GM12875 (cell line): ENCODE measurements around the gene MTG2.

Experiments used
- H3K4me3 ChIP-seq: one replicate; pipeline ENCODE4 v1.5.1; 2011; ENCODE audit warnings: low read depth, low read length, control low read depth
- CTCF ChIP-seq: IDR thresholded peaks from 2 replicates; pipeline ENCODE4 v1.5.1; 2011; ENCODE audit warnings: low read depth, mild to moderate bottlenecking, control low read depth, inconsistent platforms, low read length, moderate library complexity, borderline replicate concordance; ENCODE audit not compliant: insufficient read depth

Gene MTG2

GRCh38 chr20:62186887-62187866 is 4.3 kb downstream of the MTG2 start:
- TF ChIP-seq CTCF: no peak
- no peak overlapping the region for H3K4me3 ChIP-seq

GRCh38 chr20:62190639-62191411 is 8.0 kb downstream of the MTG2 start:
- H3K4me3 ChIP-seq: no peak overlapping the region
- TF ChIP-seq CTCF: no peak

GRCh38 chr20:62191781-62192559 is 9.1 kb downstream of the MTG2 start:
- no peak overlapping the region for H3K4me3 ChIP-seq
- TF ChIP-seq CTCF: no peak

- H3K4me3 ChIP-seq: no peak overlapping the region
Measured at GRCh38 chr20:62192635-62193034, 9.8 kb downstream of the MTG2 start.

DNA sequence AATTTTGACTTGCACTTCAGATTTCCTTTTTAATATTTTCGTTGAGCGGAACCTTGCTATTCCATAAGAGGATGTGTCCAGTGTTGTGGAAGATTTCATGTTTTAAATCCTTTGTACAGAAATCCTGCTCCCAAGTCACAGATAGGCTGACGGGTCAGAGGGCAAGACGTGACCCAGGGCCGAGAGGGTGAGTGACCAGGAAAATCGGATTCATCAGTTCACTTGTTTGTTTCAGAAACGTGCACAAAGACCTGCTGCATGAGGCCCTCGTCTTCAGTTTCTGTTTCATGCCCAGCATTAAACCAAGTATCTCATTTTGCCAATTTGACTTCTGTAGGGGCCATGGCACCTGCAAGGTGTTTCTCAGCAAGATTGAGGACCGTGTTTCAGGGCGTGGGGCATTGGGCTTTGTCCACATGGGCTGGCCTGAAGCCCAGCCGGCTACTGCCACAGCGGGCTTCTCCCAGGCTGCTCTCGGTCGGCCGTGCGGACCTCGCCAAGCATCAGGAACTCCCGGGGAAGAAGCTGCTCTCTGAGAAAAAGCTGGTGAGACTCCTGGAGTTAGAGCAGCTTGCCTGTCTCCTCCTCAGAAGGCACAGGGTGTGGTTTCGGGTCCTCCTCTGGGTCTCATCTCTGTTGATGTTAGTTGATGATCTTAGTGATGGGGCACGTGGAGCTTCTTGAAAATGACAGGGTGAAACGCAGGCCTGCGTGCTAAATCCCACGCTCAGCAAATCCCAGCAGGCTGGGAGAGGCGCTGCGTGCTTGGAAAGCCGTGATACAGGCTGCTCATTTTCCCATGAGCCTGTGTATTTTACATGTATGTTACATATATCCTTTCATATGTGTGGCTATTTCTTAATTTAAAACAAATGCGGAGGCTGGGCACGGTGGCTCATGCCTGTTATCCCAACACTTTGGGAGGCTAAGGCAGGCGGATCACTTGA is 10.5 kb downstream of the MTG2 start:
- no peak for TF ChIP-seq CTCF

More at GRCh38 chr20:62192635-62193034, 9.8 kb downstream of the MTG2 start:
- no peak for TF ChIP-seq CTCF

DNA sequence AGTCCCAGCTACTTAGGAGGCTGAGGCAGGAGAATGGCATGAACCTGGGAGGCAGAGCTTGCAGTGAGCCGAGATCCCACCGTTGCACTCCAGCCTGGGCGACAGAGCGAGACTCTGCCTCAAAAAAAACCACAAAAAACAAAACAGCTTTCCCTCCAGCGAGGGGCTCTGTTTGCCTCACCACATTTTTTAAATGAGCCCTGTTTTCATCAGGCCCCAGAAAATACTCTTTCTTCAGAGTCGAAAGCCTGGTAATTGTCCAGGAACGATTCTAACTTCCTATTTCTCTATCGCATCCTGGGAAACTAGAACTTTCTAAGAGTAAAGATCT is 12.2 kb downstream of the MTG2 start:
- H3K4me3 ChIP-seq: no peak overlapping the region
- TF ChIP-seq CTCF: no peak

More for the DNA sequence above, 10.5 kb downstream of the MTG2 start:
- H3K4me3 ChIP-seq: no peak overlapping the region
